Measurements from ENCODE around the gene SUPT3H.

DNA sequence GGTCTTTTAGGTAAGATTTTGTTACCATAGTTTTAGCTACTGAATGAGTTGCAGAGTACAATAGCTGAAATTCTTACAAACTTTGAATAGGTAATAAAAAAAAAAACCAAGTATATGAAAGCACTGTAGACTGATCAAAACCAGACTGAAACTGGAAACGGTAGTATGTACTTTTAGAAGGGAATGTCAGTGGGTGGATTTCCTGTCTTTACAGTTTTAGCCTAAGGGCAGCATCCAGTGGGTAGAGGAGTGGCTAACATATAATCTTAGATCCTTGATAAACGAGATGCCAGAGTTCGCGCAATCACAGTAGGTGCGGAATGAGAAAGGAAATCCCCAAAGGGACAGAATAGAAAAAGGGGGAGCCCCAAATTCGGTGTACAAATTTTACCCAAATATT is 435.5 kb downstream of the SUPT3H start:
- TF ChIP-seq EP300 (IDR thresholded peaks at IDR 0.05; ENCODE audit: low read depth): no peak
- no peak for TF ChIP-seq CTCF (IDR thresholded peaks at IDR 0.05)
- TF ChIP-seq POLR2A (IDR thresholded peaks at IDR 0.05): no peak

All from transverse colon (tissue), 3 donors.